DMS53 treated with DMSO at 0.1 percent for 48 hours (cell line): ENCODE measurements around the gene TMIE.
"Not testable (repeated sequence)": the region's sequence is repeated elsewhere in the genome, so short reads cannot be mapped to it uniquely, and the experiment has no call there.

Experiments
- DNase-seq: peaks from one replicate; lab custom pipeline; 2025; ENCODE audit not compliant: unreplicated experiment; lab: John Stamatoyannopoulos, UW

The TMIE gene

GRCh38 chr3:46719044-46719565 lies 17.9 kb downstream of the TMIE start:
- DNase-seq, result no peak

GRCh38 chr3:46719735-46720271 lies 18.6 kb downstream of the TMIE start:
- no peak for DNase-seq

- DNase-seq, result no peak
Measured at GRCh38 chr3:46721009-46721408, 19.8 kb downstream of the TMIE start.

GRCh38 chr3:46722443-46722842 lies 21.3 kb downstream of the TMIE start:
- DNase-seq, result no peak

- no peak for DNase-seq
Measured at GRCh38 chr3:46724424-46724823, 23.2 kb downstream of the TMIE start.

- DNase-seq, result no peak
Measured at GRCh38 chr3:46725621-46726314, 24.6 kb downstream of the TMIE start.

GRCh38 chr3:46729038-46729437 lies 27.8 kb downstream of the TMIE start:
- DNase-seq, result no peak

- no peak for DNase-seq
Measured at GRCh38 chr3:46730819-46731218, 29.6 kb downstream of the TMIE start.

GRCh38 chr3:46731795-46732194 lies 30.6 kb downstream of the TMIE start:
- DNase-seq, result no peak

- no peak for DNase-seq
Measured at GRCh38 chr3:46733026-46733800, 32.0 kb downstream of the TMIE start.

- DNase-seq, result no peak
Measured at GRCh38 chr3:46734773-46735172, 33.6 kb downstream of the TMIE start.

- DNase-seq, result no peak
Measured at GRCh38 chr3:46736006-46736872, 35.0 kb downstream of the TMIE start.

GRCh38 chr3:46737329-46737731 lies 36.1 kb downstream of the TMIE start:
- no peak for DNase-seq

- DNase-seq, result not testable (repeated sequence)
Measured at GRCh38 chr3:46739565-46739964, 38.4 kb downstream of the TMIE start.

GRCh38 chr3:46742992-46743585 lies 41.9 kb downstream of the TMIE start:
- DNase-seq, result no peak

- no peak for DNase-seq
Measured at GRCh38 chr3:46746711-46747110, 45.5 kb downstream of the TMIE start.

GRCh38 chr3:46748170-46748569 lies 47.0 kb downstream of the TMIE start:
- no peak for DNase-seq

- no peak for DNase-seq
Measured at GRCh38 chr3:46749129-46749528, 47.9 kb downstream of the TMIE start.

GRCh38 chr3:46750555-46751038 lies 49.4 kb downstream of the TMIE start:
- DNase-seq, result no peak

GRCh38 chr3:46753127-46753526 lies 51.9 kb downstream of the TMIE start:
- not testable (repeated sequence) for DNase-seq

GRCh38 chr3:46755646-46756045 lies 54.5 kb downstream of the TMIE start:
- DNase-seq, result no peak
